HL-60 (cell line): ENCODE results near the gene PRCC.

Source experiments
- DNase-seq, 2 experiments: peaks; one replicate each; pipeline ENCODE4 v3.0.0-alpha.2; 2010 to 2020; ENCODE audit warnings: low read depth in 1 of 2, low spot score in 1 of 2
- H3K27ac ChIP-seq: fragments of 250-450 bp; sonication (Bioruptor Pico); replicated peaks from 2 replicates; pipeline ENCODE4 v1.5.1; 2020; ENCODE audit warnings: mild to moderate bottlenecking, moderate library complexity
- H3K27me3 ChIP-seq: fragments of 250-450 bp; sonication (Bioruptor Pico); 2 replicates; pipeline ENCODE4 v1.5.1; 2021; ENCODE audit warnings: mild to moderate bottlenecking, moderate library complexity; ENCODE audit not compliant: insufficient read depth, poor library complexity, severe bottlenecking
- H3K4me3 ChIP-seq: replicated peaks from 2 replicates; pipeline ENCODE4 v1.5.1; 2011; ENCODE audit warnings: mild to moderate bottlenecking, control low read depth, low read length; ENCODE audit not compliant: insufficient read depth
- GABPA ChIP-seq: IDR thresholded peaks from 2 replicates; pipeline ENCODE4 v1.6.1; 2012; ENCODE audit warnings: low read depth
- POLR2AphosphoS5 ChIP-seq: IDR thresholded peaks from 2 replicates; pipeline ENCODE4 v1.6.1; 2012; ENCODE audit warnings: low read depth
- SPI1 ChIP-seq: IDR thresholded peaks from 2 replicates; pipeline ENCODE4 v1.6.1; 2012; ENCODE audit warnings: low read depth, mild to moderate bottlenecking, borderline replicate concordance
- TF ChIP-seq, protein P1 (sequence below): IDR thresholded peaks from one replicate; pipeline ENCODE4 v1.5.1; 2011; ENCODE audit warnings: low read length, control low read depth, inconsistent platforms; ENCODE audit not compliant: insufficient read depth
- TF ChIP-seq, protein P2 (sequence below): IDR thresholded peaks from 2 replicates; pipeline ENCODE4 v1.6.1; 2012; ENCODE audit warnings: low read depth; ENCODE audit not compliant: insufficient replicate concordance

The PRCC gene

DNA sequence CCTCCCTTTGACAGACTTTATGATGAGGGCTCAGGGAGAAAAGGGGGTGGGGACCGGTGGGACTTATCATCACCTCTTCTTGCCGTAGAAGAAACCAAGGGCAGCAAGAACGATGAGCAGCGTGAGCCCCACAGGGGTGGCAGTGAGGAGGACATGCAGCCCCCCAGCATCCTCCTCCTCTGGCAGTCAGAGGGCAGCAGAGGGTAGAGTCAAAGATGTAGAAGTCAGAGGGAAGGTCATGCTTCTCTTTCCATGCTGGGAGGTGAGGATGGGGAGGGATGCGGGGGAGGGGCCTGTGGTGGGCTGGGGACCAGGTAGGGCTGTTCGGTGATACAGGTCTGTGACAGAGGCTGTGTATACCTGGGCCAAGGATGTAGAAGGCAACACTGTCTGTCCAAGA, 76.8 kb downstream of the PRCC start:
- Histone ChIP-seq H3K4me3 (no peak overlapping the region), H3K27me3 (peaks cover 60% of the 10 kb centered on the region), H3K27ac (no peak overlapping the region)
- no peak for TF ChIP-seq SPI1
- TF ChIP-seq, protein P1, sequence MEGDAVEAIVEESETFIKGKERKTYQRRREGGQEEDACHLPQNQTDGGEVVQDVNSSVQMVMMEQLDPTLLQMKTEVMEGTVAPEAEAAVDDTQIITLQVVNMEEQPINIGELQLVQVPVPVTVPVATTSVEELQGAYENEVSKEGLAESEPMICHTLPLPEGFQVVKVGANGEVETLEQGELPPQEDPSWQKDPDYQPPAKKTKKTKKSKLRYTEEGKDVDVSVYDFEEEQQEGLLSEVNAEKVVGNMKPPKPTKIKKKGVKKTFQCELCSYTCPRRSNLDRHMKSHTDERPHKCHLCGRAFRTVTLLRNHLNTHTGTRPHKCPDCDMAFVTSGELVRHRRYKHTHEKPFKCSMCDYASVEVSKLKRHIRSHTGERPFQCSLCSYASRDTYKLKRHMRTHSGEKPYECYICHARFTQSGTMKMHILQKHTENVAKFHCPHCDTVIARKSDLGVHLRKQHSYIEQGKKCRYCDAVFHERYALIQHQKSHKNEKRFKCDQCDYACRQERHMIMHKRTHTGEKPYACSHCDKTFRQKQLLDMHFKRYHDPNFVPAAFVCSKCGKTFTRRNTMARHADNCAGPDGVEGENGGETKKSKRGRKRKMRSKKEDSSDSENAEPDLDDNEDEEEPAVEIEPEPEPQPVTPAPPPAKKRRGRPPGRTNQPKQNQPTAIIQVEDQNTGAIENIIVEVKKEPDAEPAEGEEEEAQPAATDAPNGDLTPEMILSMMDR = no peak
- no peak for TF ChIP-seq GABPA
- TF ChIP-seq, protein P2, sequence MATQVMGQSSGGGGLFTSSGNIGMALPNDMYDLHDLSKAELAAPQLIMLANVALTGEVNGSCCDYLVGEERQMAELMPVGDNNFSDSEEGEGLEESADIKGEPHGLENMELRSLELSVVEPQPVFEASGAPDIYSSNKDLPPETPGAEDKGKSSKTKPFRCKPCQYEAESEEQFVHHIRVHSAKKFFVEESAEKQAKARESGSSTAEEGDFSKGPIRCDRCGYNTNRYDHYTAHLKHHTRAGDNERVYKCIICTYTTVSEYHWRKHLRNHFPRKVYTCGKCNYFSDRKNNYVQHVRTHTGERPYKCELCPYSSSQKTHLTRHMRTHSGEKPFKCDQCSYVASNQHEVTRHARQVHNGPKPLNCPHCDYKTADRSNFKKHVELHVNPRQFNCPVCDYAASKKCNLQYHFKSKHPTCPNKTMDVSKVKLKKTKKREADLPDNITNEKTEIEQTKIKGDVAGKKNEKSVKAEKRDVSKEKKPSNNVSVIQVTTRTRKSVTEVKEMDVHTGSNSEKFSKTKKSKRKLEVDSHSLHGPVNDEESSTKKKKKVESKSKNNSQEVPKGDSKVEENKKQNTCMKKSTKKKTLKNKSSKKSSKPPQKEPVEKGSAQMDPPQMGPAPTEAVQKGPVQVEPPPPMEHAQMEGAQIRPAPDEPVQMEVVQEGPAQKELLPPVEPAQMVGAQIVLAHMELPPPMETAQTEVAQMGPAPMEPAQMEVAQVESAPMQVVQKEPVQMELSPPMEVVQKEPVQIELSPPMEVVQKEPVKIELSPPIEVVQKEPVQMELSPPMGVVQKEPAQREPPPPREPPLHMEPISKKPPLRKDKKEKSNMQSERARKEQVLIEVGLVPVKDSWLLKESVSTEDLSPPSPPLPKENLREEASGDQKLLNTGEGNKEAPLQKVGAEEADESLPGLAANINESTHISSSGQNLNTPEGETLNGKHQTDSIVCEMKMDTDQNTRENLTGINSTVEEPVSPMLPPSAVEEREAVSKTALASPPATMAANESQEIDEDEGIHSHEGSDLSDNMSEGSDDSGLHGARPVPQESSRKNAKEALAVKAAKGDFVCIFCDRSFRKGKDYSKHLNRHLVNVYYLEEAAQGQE = no peak
- TF ChIP-seq POLR2AphosphoS5 = no peak
- DNase-seq = no peak

DNA sequence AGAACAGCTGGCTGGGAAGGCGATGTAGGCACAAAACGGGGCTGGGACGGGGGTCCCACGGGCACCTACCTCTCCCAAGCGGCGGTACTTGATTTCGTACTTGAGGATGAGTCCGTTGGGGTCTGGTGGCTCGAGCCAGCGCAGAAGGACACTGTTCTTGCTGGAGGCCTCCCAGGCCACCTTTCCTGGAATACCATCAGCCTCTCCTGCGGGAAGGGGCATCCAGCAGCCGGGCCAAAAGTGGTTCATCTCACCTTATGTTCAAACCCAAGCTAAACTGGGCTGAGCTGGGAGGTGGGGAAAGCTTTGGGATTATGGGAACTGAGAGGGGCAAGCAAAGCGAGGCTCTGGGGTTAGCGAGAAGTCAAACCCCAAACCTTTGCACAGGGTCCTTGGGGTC, 77.3 kb downstream of the PRCC start:
- no peak overlapping the region for H3K4me3 ChIP-seq
- TF ChIP-seq, protein P1 = no peak
- no peak for TF ChIP-seq GABPA
- TF ChIP-seq, protein P2 = no peak
- TF ChIP-seq SPI1 = no peak
- TF ChIP-seq POLR2AphosphoS5 = no peak
- no peak overlapping the region for H3K27ac ChIP-seq
- H3K27me3 ChIP-seq = peaks cover 58% of the 10 kb centered on the region
- DNase-seq = no peak

DNA sequence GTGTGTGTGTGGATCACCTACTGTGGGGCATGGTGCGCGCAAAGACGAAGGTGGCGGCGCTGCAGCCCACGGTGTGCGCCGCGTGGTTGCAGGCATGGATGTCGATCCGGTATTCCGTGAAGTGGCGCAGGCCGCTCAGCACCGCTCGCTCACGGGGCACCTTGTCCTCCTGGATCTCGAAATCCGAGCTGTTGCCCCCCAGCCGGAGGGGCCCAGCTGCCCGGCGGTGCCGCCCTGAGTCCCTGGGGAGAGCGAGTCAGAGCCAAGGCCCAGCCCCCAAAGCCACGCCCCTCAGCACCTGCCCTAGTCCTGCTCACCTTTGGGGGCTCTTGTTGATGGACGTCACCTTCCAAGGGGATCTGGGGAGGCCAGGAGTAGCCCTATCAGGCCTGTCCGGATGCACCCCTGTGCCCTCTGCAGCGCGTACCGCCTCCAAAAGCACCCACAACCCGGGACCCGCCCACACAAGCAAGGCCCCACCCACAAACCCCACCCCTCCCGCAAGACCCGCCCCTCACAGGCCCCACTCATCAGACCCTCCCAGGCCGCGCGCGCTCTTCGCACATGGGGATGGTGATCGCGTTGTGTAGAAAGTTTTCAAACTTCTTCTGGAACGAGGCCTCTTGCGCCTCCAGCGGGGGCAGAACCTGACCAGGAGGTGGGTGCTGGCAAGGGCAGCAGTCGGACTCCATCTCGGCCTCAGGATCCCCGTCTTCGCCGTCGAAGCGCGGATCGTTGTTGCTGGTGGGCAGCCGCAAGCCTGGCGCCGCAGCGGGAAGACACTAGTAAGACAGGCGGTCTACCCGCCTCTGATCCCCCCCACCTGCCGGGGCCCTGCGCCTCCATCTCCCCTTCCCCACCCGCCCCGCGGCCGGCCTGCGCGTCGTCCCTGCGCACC, 78.0 kb downstream of the PRCC start:
- Histone ChIP-seq H3K27ac (no peak overlapping the region), H3K4me3 (no peak overlapping the region), H3K27me3 (peaks cover 58% of the 10 kb centered on the region)
- DNase-seq = no peak
- TF ChIP-seq POLR2AphosphoS5 (no peak), SPI1 (no peak)
- TF ChIP-seq, protein P2 = no peak
